Purkinje cell (primary cell): ENCODE data around the gene GPSM1. TPM values are rescaled to one million over a fixed set of nuclear protein-coding genes. Genes with fewer than 3 reads are reported as not detected.

Experiments used
- polyA plus RNA-seq: library from polyadenylated mRNA; unstranded; fragments of >200 nt; fragmentation: Nextera tagmentation; gene quantifications from 2 replicates; pipeline ENCODE4 v1.2.1, GENCODE V29; 2014

GPSM1 gene, protein sequence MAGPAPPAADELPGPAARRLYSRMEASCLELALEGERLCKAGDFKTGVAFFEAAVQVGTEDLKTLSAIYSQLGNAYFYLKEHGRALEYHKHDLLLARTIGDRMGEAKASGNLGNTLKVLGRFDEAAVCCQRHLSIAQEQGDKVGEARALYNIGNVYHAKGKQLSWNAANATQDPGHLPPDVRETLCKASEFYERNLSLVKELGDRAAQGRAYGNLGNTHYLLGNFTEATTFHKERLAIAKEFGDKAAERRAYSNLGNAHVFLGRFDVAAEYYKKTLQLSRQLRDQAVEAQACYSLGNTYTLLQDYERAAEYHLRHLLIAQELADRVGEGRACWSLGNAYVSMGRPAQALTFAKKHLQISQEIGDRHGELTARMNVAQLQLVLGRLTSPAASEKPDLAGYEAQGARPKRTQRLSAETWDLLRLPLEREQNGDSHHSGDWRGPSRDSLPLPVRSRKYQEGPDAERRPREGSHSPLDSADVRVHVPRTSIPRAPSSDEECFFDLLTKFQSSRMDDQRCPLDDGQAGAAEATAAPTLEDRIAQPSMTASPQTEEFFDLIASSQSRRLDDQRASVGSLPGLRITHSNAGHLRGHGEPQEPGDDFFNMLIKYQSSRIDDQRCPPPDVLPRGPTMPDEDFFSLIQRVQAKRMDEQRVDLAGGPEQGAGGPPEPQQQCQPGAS
- polyA plus RNA-seq = 1.1 TPM in 1 of 2 replicates, not detected in the other

GRCh38 chr9:136327304-136327974 is at the start of gene GPSM1:
Gene GPSM1 (plus strand): TSS chr9:136327539. CDS start chr9:136327696, 157 bp downstream.

DNA sequence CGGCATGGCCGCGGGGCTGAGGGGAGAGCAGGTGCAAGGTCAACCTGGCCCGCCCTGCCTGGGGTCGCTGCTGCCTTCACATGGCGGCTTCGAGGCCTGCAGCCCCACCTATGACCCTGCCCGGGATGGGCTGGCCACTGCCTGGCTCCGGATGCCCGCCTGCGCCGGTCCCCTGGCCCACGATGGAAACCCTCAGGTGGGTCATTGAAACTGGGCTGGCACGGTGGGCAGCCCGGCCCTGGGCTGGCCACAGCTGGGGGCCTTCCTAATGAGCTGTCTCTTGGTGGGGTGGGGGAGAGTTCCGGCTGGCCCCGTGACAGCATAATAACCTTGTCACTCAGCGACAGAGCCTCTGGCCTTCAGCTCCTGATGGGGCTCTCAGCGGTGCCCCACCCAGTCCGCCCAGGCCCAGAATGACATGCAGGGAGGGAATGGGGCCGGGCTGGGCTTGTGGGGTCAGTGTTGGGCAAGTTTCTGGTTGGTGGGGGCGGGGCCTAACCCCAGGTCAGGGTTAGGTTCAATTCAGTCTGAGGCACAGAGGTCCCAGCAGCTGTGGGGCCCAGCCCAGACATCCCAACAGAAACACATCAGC is 23.4 kb upstream of the GPSM1 start, which contains the start of gene CCDC187:
CCDC187 (minus strand) TSS at position 270 of the 592 bp plus-strand sequence; CDS start at position 6, 264 bp downstream.

GRCh38 chr9:136363106-136363948 is 36.0 kb downstream of the GPSM1 start, which contains the start of gene DNLZ:
Gene DNLZ (minus strand): TSS chr9:136363744. CDS start chr9:136363714, 30 bp downstream.

GRCh38 chr9:136373300-136374182 is 46.2 kb downstream of the GPSM1 start, which contains the start of gene CARD9:
Gene CARD9 (minus strand): TSS chr9:136373669. CDS start chr9:136372078, 1,591 bp downstream.

GRCh38 chr9:136400038-136400834 is 72.9 kb downstream of the GPSM1 start, which contains the start of gene SNAPC4:
Gene SNAPC4 (minus strand): TSS chr9:136400170. CDS start chr9:136398428, 1,742 bp downstream.

Other genes starting within 250 kb of the GPSM1 start
- 4.7 and 6.2 TPM in 2 replicates for gene NACC2, start 232.2 kb upstream of the GPSM1 start, polyA plus RNA-seq
- gene TMEM250, start 208.7 kb upstream of the GPSM1 start, polyA plus RNA-seq = 0.36 and 0.52 TPM in 2 replicates
- not detected in 2 replicates for gene LHX3, start 122.4 kb upstream of the GPSM1 start, polyA plus RNA-seq
- gene QSOX2, start 81.7 kb upstream of the GPSM1 start, polyA plus RNA-seq = 4.1 and 6.8 TPM in 2 replicates
- gene CCDC187, start 23.4 kb upstream of the GPSM1 start, polyA plus RNA-seq = not detected in 2 replicates
- gene DNLZ, start 36.2 kb downstream of the GPSM1 start, polyA plus RNA-seq = 0.62 and 1.5 TPM in 2 replicates
- gene CARD9, start 46.1 kb downstream of the GPSM1 start, polyA plus RNA-seq = not detected in 2 replicates
- 0.55 and 0.71 TPM in 2 replicates for gene SNAPC4, start 72.6 kb downstream of the GPSM1 start, polyA plus RNA-seq
- gene ENTR1, start 83.1 kb downstream of the GPSM1 start, polyA plus RNA-seq = 0.69 and 3.4 TPM in 2 replicates
- 7.9 and 11.1 TPM in 2 replicates for gene PMPCA, start 83.1 kb downstream of the GPSM1 start, polyA plus RNA-seq
- 0.38 and 1.9 TPM in 2 replicates for gene INPP5E, start 112.3 kb downstream of the GPSM1 start, polyA plus RNA-seq
- 8.1 and 10.7 TPM in 2 replicates for gene SEC16A, start 155.5 kb downstream of the GPSM1 start, polyA plus RNA-seq
- gene NOTCH1, start 218.5 kb downstream of the GPSM1 start, polyA plus RNA-seq = 0.03 and 0.08 TPM in 2 replicates